ENCODE results near the gene SERPINA9. TPM values are rescaled to one million over a fixed set of nuclear protein-coding genes. Genes with fewer than 3 reads are reported as not detected.

SERPINA9 gene
- total RNA-seq, 2 donors from 2014 or later = not detected

GRCh38 chr14:94471045-94471444, 5.0 kb downstream of the SERPINA9 start:
- intact Hi-C loops (cut with DNase I) = no loop called here
- 93% methylated on average over 2 of the region's 2 CpGs for WGBS

GRCh38 chr14:94470311-94470710, 5.7 kb downstream of the SERPINA9 start:
- DNase-seq (ENCODE audit: low spot score) = no peak
- intact Hi-C loops (cut with DNase I) = no loop called here
- no peaks in the 10 kb centered on the region for H3K36me3 ChIP-seq
- WGBS = 73% methylated on average over 2 of the region's 2 CpGs
- H3K4me1 ChIP-seq (replicated peaks) = no peaks in the 10 kb centered on the region
- no peak overlapping the region for H3K27ac ChIP-seq
- no peak overlapping the region for H3K4me3 ChIP-seq
- no peaks in the 10 kb centered on the region for H3K9me3 ChIP-seq
- no peak for TF ChIP-seq CTCF (IDR thresholded peaks at IDR 0.05)
- TF ChIP-seq POLR2A (IDR thresholded peaks at IDR 0.05) = no peak
- no peak for TF ChIP-seq POLR2AphosphoS5 (IDR thresholded peaks at IDR 0.05)
- no peaks in the 10 kb centered on the region for H3K27me3 ChIP-seq (replicated peaks; ENCODE audit: insufficient read depth)

More at GRCh38 chr14:94471045-94471444, 5.0 kb downstream of the SERPINA9 start:
- TF ChIP-seq CTCF (IDR thresholded peaks at IDR 0.05) (no peak), POLR2AphosphoS5 (IDR thresholded peaks at IDR 0.05) (no peak), POLR2A (IDR thresholded peaks at IDR 0.05) (no peak)
- Histone ChIP-seq H3K9me3 (no peaks in the 10 kb centered on the region), H3K4me1 (replicated peaks) (no peaks in the 10 kb centered on the region), H3K36me3 (no peaks in the 10 kb centered on the region), H3K4me3 (no peak overlapping the region), H3K27me3 (replicated peaks; ENCODE audit: insufficient read depth) (no peaks in the 10 kb centered on the region), H3K27ac (no peak overlapping the region)
- DNase-seq (ENCODE audit: low spot score) = no peak

- H3K4me3 ChIP-seq = no peak overlapping the region
- no peaks in the 10 kb centered on the region for H3K27me3 ChIP-seq (replicated peaks; ENCODE audit: insufficient read depth)
- no peak overlapping the region for H3K27ac ChIP-seq
- TF ChIP-seq POLR2AphosphoS5 (IDR thresholded peaks at IDR 0.05) (no peak), POLR2A (IDR thresholded peaks at IDR 0.05) (no peak), CTCF (IDR thresholded peaks at IDR 0.05) (no peak)
- no peaks in the 10 kb centered on the region for H3K4me1 ChIP-seq (replicated peaks)
- no peak for DNase-seq (ENCODE audit: low spot score)
- no peaks in the 10 kb centered on the region for H3K36me3 ChIP-seq
- no peaks in the 10 kb centered on the region for H3K9me3 ChIP-seq
- intact Hi-C loops (cut with DNase I) = no loop called here
- 94% methylated on average over 3 of the region's 3 CpGs for WGBS
Observed at GRCh38 chr14:94469261-94469660, 6.7 kb downstream of the SERPINA9 start.

- Histone ChIP-seq H3K9me3 (no peaks in the 10 kb centered on the region), H3K4me3 (no peak overlapping the region), H3K27ac (no peak overlapping the region), H3K36me3 (no peaks in the 10 kb centered on the region), H3K27me3 (replicated peaks; ENCODE audit: insufficient read depth) (no peaks in the 10 kb centered on the region), H3K4me1 (replicated peaks) (no peaks in the 10 kb centered on the region)
- intact Hi-C loops (cut with DNase I) = no loop called here
- DNase-seq (ENCODE audit: low spot score) = no peak
- TF ChIP-seq CTCF (IDR thresholded peaks at IDR 0.05) (no peak), POLR2A (IDR thresholded peaks at IDR 0.05) (no peak), POLR2AphosphoS5 (IDR thresholded peaks at IDR 0.05) (no peak)
- 95% methylated on average over 4 of the region's 4 CpGs for WGBS
Observed at GRCh38 chr14:94467728-94468520, 8.1 kb downstream of the SERPINA9 start.
